Adrenal gland (tissue), 12 donors: ENCODE data around the gene SFMBT1. TPM values are rescaled to one million over a fixed set of nuclear protein-coding genes. Genes with fewer than 3 reads are reported as not detected.

ENCODE experiments used
- DNase-seq, 7 donors: peaks; one replicate each; pipeline ENCODE4 v3.0.0-alpha.2; 2019 to 2020
- H3K27ac ChIP-seq, 5 donors: fragments of 200-600 bp; sonication (generic) in 4 of 5; 1 replicate in 3 of 5; 2 replicates in 2 of 5; pipeline versions ENCODE4 v1.5.1 to v1.8.0; 2016 to 2020; ENCODE audit warnings: mild to moderate bottlenecking in 1 of 5
- H3K27me3 ChIP-seq: fragments of 200-600 bp; 2 replicates; pipeline ENCODE4 v1.8.0; 2021
- H3K36me3 ChIP-seq, 2 donors: fragments of 200-600 bp; replicated peaks in 1 of 2; 1 replicate in 1 of 2; 2 replicates in 1 of 2; pipeline versions ENCODE4 v1.5.1 to v1.8.0; 2018 to 2022
- H3K4me1 ChIP-seq, 2 donors: fragments of 200-600 bp; replicated peaks in 1 of 2; 1 replicate in 1 of 2; 2 replicates in 1 of 2; pipeline versions ENCODE4 v1.5.1 to v1.8.0; 2018 to 2021
- H3K4me3 ChIP-seq, 4 donors: fragments of 200-600 bp; sonication (generic) in 3 of 4; one replicate each; pipeline ENCODE4 v1.5.1; 2016 to 2018
- H3K9me3 ChIP-seq, 3 donors: fragments of 200-600 bp; sonication (generic) in 1 of 3; replicated peaks in 1 of 3; 1 replicate in 2 of 3; 2 replicates in 1 of 3; pipeline versions ENCODE4 v1.5.1 to v1.8.0; 2016 to 2021
- CTCF ChIP-seq, 6 experiments: fragments of 450-650 bp in 4 of 6; fragments of 200-600 bp in 2 of 6; sonication (generic) in 1 of 6; IDR thresholded peaks; 1 replicate in 5 of 6; 2 replicates in 1 of 6; pipeline versions ENCODE4 v1.5.1 to v1.8.0; 2016 to 2021; ENCODE audit warnings: antibody characterized with exemption in 6 of 6, mild to moderate bottlenecking in 2 of 6, moderate library complexity in 1 of 6
- POLR2A ChIP-seq, 2 donors: fragments of 450-650 bp; IDR thresholded peaks; one replicate each; pipeline ENCODE4 v1.6.1; 2017; ENCODE audit warnings: antibody characterized with exemption in 2 of 2, mild to moderate bottlenecking in 2 of 2, moderate library complexity in 1 of 2
- WGBS, 4 donors: extraction: QIAGEN DNeasy Blood & Tissue Kit in 2 of 4; methylation state at CpG; one replicate each; pipeline versions ENCODE4 v1.1.5 to v1.1.7; 2013 to 2017; 5-methylcytosine and 5-hydroxymethylcytosine counted together
- intact Hi-C, 2 donors: fragments of 100-400 bp; cut with DNase I; formaldehyde crosslinking; loops; one replicate each; pipeline versions ENCODE4 v1.14.1 to v1.15.0; 2022 to 2023
- polyA plus RNA-seq, 3 donors: library from polyadenylated mRNA; stranded (reverse); fragments of 200-250 nt in 2 of 3; fragments of 350-450 nt in 1 of 3; fragmentation: Illumina TruSeq in 1 of 3; extraction: RNeasy Lipid Tissue Mini Kit (QIAGEN cat#74804) in 1 of 3; gene quantifications; one replicate each; pipeline ENCODE4 v1.2.3, GENCODE V29; 2013 to 2014
- total RNA-seq, 9 donors: library from RNA; depleted of rRNA in 4 of 9; stranded (reverse); fragments of >200 nt in 4 of 9; fragments of 120-200 nt in 1 of 9; fragmentation: NEBNext Ultra II Directional in 1 of 9; extraction: Animal tissue kit (Norgen Biotek cat#: 25700) in 1 of 9; gene quantifications; one replicate each; pipeline versions ENCODE4 v1.1.0 to v1.2.4, GENCODE V29; 2013 to 2023
- donor health status: healthy with polysubstance abuse.
- donor health status: Bipolar disorder and iron deficiency.
- donor health status: DM: yes; HTN: yes; CAD: no.
- donor health status: DM: no; HTN: no; CAD: no.
- donor health status: DM: no; HTN: no; CAD: no.
- donor health status: DM: yes; HTN: yes; CAD: no.

Gene SFMBT1
- total and polyA plus RNA-seq, 12 donors = 2.1 to 14.8 (median 8.3) TPM

- Histone ChIP-seq H3K9me3 (no peaks in the 10 kb centered on the region), H3K4me3 (no peak overlapping the region), H3K4me1 (no peaks in the 10 kb centered on the region), H3K27me3 (no peaks in the 10 kb centered on the region), H3K36me3 (no peaks in the 10 kb centered on the region), H3K27ac (no peak overlapping the region)
- intact Hi-C loops = loop anchor here (10.0 kb wide), 3 partner anchors 143 to 323 kb away; no protein-coding TSS in a partner anchor
- no peak for TF ChIP-seq CTCF (IDR thresholded peaks at IDR 0.05)
- no peak for TF ChIP-seq POLR2A (IDR thresholded peaks at IDR 0.05)
- DNase-seq = no peak
- WGBS, 4 donors = 89 to 92% (median 91%) methylated on average over 7 to 10 of the region's 10 CpGs
These were observed 31.8 kb upstream of the SFMBT1 start for GRCh38 chr3:53077476-53078220.

GRCh38 chr3:53075743-53076140 lies 29.9 kb upstream of the SFMBT1 start:
- no peaks in the 10 kb centered on the region for H3K36me3 ChIP-seq
- TF ChIP-seq CTCF (IDR thresholded peaks at IDR 0.05) = no peak
- TF ChIP-seq POLR2A (IDR thresholded peaks at IDR 0.05) = no peak
- WGBS, 4 donors = 76 to 93% (median 86%) methylated on average over 3 of the region's 3 CpGs
- no peak overlapping the region for H3K27ac ChIP-seq
- H3K27me3 ChIP-seq = no peaks in the 10 kb centered on the region
- intact Hi-C loops = loop anchor here (10.0 kb wide), 3 partner anchors 141 to 321 kb away; no protein-coding TSS in a partner anchor
- no peak for DNase-seq
- H3K4me3 ChIP-seq = no peak overlapping the region
- H3K4me1 ChIP-seq = peaks cover 0 to 6% of the 10 kb centered on the region in 2 donors
- H3K9me3 ChIP-seq = no peaks in the 10 kb centered on the region

- Histone ChIP-seq H3K27me3 (no peaks in the 10 kb centered on the region), H3K27ac (no peak overlapping the region), H3K4me1 (peaks cover 0 to 6% of the 10 kb centered on the region in 2 donors), H3K9me3 (no peaks in the 10 kb centered on the region), H3K36me3 (no peaks in the 10 kb centered on the region), H3K4me3 (no peak overlapping the region)
- intact Hi-C loops = loop anchor here (5.0 to 10.0 kb wide), 4 partner anchors 140 to 320 kb away; no protein-coding TSS in a partner anchor
- WGBS, 4 donors = 80 to 87% (median 83%) methylated on average over 5 to 9 of the region's 9 CpGs
- DNase-seq = peak in 2 of 7 donors; percentile 8 to 18
- TF ChIP-seq POLR2A (IDR thresholded peaks at IDR 0.05) (no peak), CTCF (IDR thresholded peaks at IDR 0.05) (no peak)
These were observed 29.2 kb upstream of the SFMBT1 start for GRCh38 chr3:53074761-53075742.

GRCh38 chr3:53074366-53074696 lies 28.5 kb upstream of the SFMBT1 start:
- intact Hi-C loops = loop anchor here (5.0 to 10.0 kb wide), 4 partner anchors 140 to 320 kb away; no protein-coding TSS in a partner anchor
- no peak for TF ChIP-seq POLR2A (IDR thresholded peaks at IDR 0.05)
- TF ChIP-seq CTCF (IDR thresholded peaks at IDR 0.05) = no peak

More at GRCh38 chr3:53074366-53074696, 28.5 kb upstream of the SFMBT1 start:
- H3K27me3 ChIP-seq = no peaks in the 10 kb centered on the region
- H3K4me3 ChIP-seq = no peak overlapping the region
- no peak overlapping the region for H3K27ac ChIP-seq
- H3K36me3 ChIP-seq = no peaks in the 10 kb centered on the region
- H3K9me3 ChIP-seq = no peaks in the 10 kb centered on the region
- WGBS, 4 donors = 83 to 100% (median 100%) methylated on average over 1 of the region's 1 CpG
- peaks cover 0 to 6% of the 10 kb centered on the region in 2 donors for H3K4me1 ChIP-seq
- DNase-seq = peak in 2 of 7 donors; percentile 2 to 20
